ENCODE data around the gene ABCA7. TPM values are rescaled to one million over a fixed set of nuclear protein-coding genes. Genes with fewer than 3 reads are reported as not detected.

ABCA7 gene
- total RNA-seq, 1 experiment from 2014 or later = 5.1 TPM

Other genes with a start within 250 kb of the ABCA7 start
- gene PTBP1, start 242.7 kb upstream of the ABCA7 start, total RNA-seq (2014; rRNA removed; shearing (Covaris generic)) = 171 and 174 TPM in 2 replicates
- 7.5 and 12.7 TPM in 2 replicates for gene PLPPR3, start 218.2 kb upstream of the ABCA7 start, total RNA-seq (2014; rRNA removed; shearing (Covaris generic))
- 0.36 TPM in 1 of 2 replicates, not detected in the other for gene AZU1, start 212.3 kb upstream of the ABCA7 start, total RNA-seq (2014; rRNA removed; shearing (Covaris generic))
- 0.14 and 0.16 TPM in 2 replicates for gene PRTN3, start 199.1 kb upstream of the ABCA7 start, total RNA-seq (2014; rRNA removed; shearing (Covaris generic))
- gene ELANE, start 187.8 kb upstream of the ABCA7 start, total RNA-seq (2014; rRNA removed; shearing (Covaris generic)) = not detected in 2 replicates
- 14.4 and 16.2 TPM in 2 replicates for gene CFD, start 180.4 kb upstream of the ABCA7 start, total RNA-seq (2014; rRNA removed; shearing (Covaris generic))
- 15.2 and 17.2 TPM in 2 replicates for gene MED16, start 146.9 kb upstream of the ABCA7 start, total RNA-seq (2014; rRNA removed; shearing (Covaris generic))
- gene RNU6-9, start 146.6 kb upstream of the ABCA7 start, total RNA-seq (2014; rRNA removed; shearing (Covaris generic)) = not detected in 2 replicates
- 23.0 and 29.7 TPM in 2 replicates for gene R3HDM4, start 126.9 kb upstream of the ABCA7 start, total RNA-seq (2014; rRNA removed; shearing (Covaris generic))
- gene KISS1R, start 122.8 kb upstream of the ABCA7 start, total RNA-seq (2014; rRNA removed; shearing (Covaris generic)) = not detected in 2 replicates
- 2.4 and 4.4 TPM in 2 replicates for gene ARID3A, start 114.1 kb upstream of the ABCA7 start, total RNA-seq (2014; rRNA removed; shearing (Covaris generic))
- gene WDR18, start 55.8 kb upstream of the ABCA7 start, total RNA-seq (2014; rRNA removed; shearing (Covaris generic)) = 41.8 and 42.6 TPM in 2 replicates
- 0.38 TPM in 1 of 2 replicates, not detected in the other for gene GRIN3B, start 39.7 kb upstream of the ABCA7 start, total RNA-seq (2014; rRNA removed; shearing (Covaris generic))
- 104 and 131 TPM in 2 replicates for gene TMEM259, start 19.0 kb upstream of the ABCA7 start, total RNA-seq (2014; rRNA removed; shearing (Covaris generic))
- not detected in 2 replicates for gene RNU6-2, start 18.6 kb upstream of the ABCA7 start, total RNA-seq (2014; rRNA removed; shearing (Covaris generic))
- gene CNN2, start 13.5 kb upstream of the ABCA7 start, total RNA-seq (2014; rRNA removed; shearing (Covaris generic)) = 219 and 243 TPM in 2 replicates
- 3.1 and 4.9 TPM in 2 replicates for gene ARHGAP45, start 27.1 kb downstream of the ABCA7 start, total RNA-seq (2014; rRNA removed; shearing (Covaris generic))
- gene POLR2E, start 55.3 kb downstream of the ABCA7 start, total RNA-seq (2014; rRNA removed; shearing (Covaris generic)) = 265 and 318 TPM in 2 replicates
- 323 and 353 TPM in 2 replicates for gene GPX4, start 63.9 kb downstream of the ABCA7 start, total RNA-seq (2014; rRNA removed; shearing (Covaris generic))
- gene SBNO2, start 134.2 kb downstream of the ABCA7 start, total RNA-seq (2014; rRNA removed; shearing (Covaris generic)) = 37.0 and 51.1 TPM in 2 replicates
- 87.8 and 98.9 TPM in 2 replicates for gene STK11, start 165.7 kb downstream of the ABCA7 start, total RNA-seq (2014; rRNA removed; shearing (Covaris generic))
- 0.93 and 0.95 TPM in 2 replicates for gene CBARP, start 197.9 kb downstream of the ABCA7 start, total RNA-seq (2014; rRNA removed; shearing (Covaris generic))
- gene ATP5F1D, start 201.6 kb downstream of the ABCA7 start, total RNA-seq (2014; rRNA removed; shearing (Covaris generic)) = 42.2 and 78.9 TPM in 2 replicates
- 7.0 and 19.2 TPM in 2 replicates for gene MIDN, start 208.5 kb downstream of the ABCA7 start, total RNA-seq (2014; rRNA removed; shearing (Covaris generic))
- 124 and 266 TPM in 2 replicates for gene CIRBP, start 229.2 kb downstream of the ABCA7 start, total RNA-seq (2014; rRNA removed; shearing (Covaris generic))
- gene FAM174C, start 235.4 kb downstream of the ABCA7 start, total RNA-seq (2014; rRNA removed; shearing (Covaris generic)) = 90.5 and 93.6 TPM in 2 replicates
- 9.1 and 9.9 TPM in 2 replicates for gene EFNA2, start 245.8 kb downstream of the ABCA7 start, total RNA-seq (2014; rRNA removed; shearing (Covaris generic))